Memory B cell (primary cell): ENCODE results near the gene NEK8.
"Not testable (repeated sequence)": the region's sequence is repeated elsewhere in the genome, so short reads cannot be mapped to it uniquely, and the experiment has no call there.

Source experiments
- ATAC-seq: fragments of 150-1000 bp; cut with Tn5 transposase; 2 replicates; pipeline ENCODE4 v1.10.0; 2021; ENCODE audit warnings: low read depth, mild to moderate bottlenecking, moderate library complexity
- DNase-seq, 2 donors: peaks; one replicate each; pipeline ENCODE4 v3.0.0; 2022; ENCODE audit warnings: low spot score in 2 of 2
- H3K27ac Mint-ChIP-seq: one replicate; pipeline ENCODE4 v1.8.0; 2022; ENCODE audit warnings: mild to moderate bottlenecking, moderate library complexity, mixed read lengths
- H3K27me3 Mint-ChIP-seq: one replicate; pipeline ENCODE4 v1.8.0; 2022; ENCODE audit warnings: mixed read lengths
- H3K36me3 Mint-ChIP-seq: one replicate; pipeline ENCODE4 v1.8.0; 2022; ENCODE audit warnings: mild to moderate bottlenecking, mixed read lengths
- H3K4me1 Mint-ChIP-seq: one replicate; pipeline ENCODE4 v1.8.0; 2022; ENCODE audit warnings: mixed read lengths
- H3K4me3 Mint-ChIP-seq: one replicate; pipeline ENCODE4 v1.8.0; 2022; ENCODE audit warnings: mild to moderate bottlenecking, moderate library complexity, mixed read lengths
- H3K9me3 Mint-ChIP-seq: one replicate; pipeline ENCODE4 v1.8.0; 2022; ENCODE audit warnings: mixed read lengths

The NEK8 gene

DNA sequence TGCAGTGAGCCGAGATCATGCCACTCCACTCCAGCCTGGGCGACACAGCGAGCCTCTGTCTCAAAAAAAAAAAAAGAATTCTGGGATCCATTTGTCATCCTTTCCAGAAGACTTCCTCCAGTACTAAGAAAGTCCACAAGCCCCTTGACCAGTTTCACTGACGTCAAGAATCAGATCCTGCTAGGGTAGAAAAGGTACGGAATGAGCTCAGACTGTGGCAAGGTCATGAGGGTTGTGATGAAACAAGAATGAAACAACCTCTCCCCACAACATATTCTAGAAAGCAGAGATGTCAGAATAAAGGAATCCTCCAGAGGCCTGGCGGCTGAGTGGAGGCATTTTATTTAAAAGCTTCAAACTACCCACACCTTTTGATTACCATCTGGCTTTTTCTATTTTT is 45.1 kb downstream of the NEK8 start:
- DNase-seq (no peak), ATAC-seq (no peak)
- peaks cover 2% of the 10 kb centered on the region for H3K36me3 Mint-ChIP-seq
- peaks cover 12% of the 10 kb centered on the region for H3K4me1 Mint-ChIP-seq
- H3K27ac Mint-ChIP-seq: no peak overlapping the region
- H3K27me3 Mint-ChIP-seq: no peaks in the 10 kb centered on the region
- H3K4me3 Mint-ChIP-seq: no peak overlapping the region
- H3K9me3 Mint-ChIP-seq: no peaks in the 10 kb centered on the region

DNA sequence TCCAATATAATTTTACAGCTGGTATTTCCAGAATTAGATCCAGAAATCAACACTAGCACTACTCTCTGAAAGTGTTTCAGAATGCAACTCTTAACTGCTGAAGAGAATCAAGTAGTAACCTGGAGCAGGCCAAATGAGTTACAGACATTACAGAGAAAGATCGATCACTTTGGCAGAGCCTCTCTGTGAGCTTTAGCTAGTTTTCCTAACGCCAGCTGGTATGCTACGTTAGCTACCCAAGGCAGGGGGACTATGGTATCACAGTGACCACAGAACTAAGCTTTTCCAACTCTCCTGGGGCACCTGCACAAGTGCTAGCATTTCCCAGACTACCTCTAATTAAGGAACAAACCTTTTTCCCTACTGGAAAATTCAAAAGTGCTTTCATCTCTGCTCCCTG is 45.6 kb downstream of the NEK8 start:
- Mint-ChIP-seq H3K4me1 (peaks cover 15% of the 10 kb centered on the region), H3K27ac (no peak overlapping the region), H3K4me3 (no peak overlapping the region), H3K36me3 (peaks cover 5% of the 10 kb centered on the region), H3K9me3 (no peaks in the 10 kb centered on the region), H3K27me3 (no peaks in the 10 kb centered on the region)
- DNase-seq (no peak), ATAC-seq (no peak)

DNA sequence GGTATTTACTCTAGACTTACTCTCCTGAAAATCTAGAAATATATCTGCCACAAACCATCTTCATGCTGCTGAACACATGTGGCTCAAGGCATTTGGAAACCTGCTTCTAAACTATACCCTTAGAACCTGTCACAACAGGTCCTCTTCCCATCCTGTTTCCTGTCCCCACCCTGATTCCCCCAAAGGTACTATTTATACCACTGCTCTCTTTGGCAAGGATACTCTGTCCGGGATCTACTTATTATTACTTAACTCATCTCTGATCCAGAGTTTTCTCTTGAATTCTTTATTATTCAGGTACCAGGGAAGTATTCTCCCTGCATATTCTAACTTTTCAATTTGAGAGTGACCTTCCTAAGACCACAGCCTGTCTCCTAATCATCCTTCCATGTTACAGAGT is 48.6 kb downstream of the NEK8 start:
- H3K9me3 Mint-ChIP-seq: no peaks in the 10 kb centered on the region

DNA sequence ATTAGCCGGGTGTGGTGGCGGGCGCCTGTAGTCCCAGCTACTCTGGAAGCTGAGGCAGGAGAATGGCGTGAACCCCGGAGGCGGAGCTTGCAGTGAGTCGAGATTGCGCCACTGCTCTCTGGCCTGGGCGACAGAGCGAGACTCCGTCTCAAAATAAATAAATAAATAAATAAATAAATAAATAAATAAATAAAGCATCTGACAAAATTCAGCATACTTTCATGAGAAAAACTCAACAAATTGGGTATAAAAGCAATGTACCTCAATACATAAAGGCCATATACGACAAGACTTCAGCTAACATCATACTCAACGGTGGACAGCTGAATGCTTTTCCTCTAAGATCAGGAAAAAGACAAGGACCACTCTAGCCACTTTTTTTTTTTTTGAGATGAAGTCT is 51.0 kb downstream of the NEK8 start:
- DNase-seq, H3K9me3 Mint-ChIP-seq, H3K27me3 Mint-ChIP-seq, H3K36me3 Mint-ChIP-seq, H3K27ac Mint-ChIP-seq, ATAC-seq, H3K4me3 Mint-ChIP-seq: not testable (repeated sequence)
- peaks cover 24% of the 10 kb centered on the region for H3K4me1 Mint-ChIP-seq

More for the DNA sequence above, 48.6 kb downstream of the NEK8 start:
- Mint-ChIP-seq H3K27me3 (no peaks in the 10 kb centered on the region), H3K27ac (peak overlapping the region; percentile 61), H3K4me1 (peaks cover 24% of the 10 kb centered on the region), H3K36me3 (peaks cover 7% of the 10 kb centered on the region), H3K4me3 (no peak overlapping the region)
- ATAC-seq: no peak
- DNase-seq: no peak

DNA sequence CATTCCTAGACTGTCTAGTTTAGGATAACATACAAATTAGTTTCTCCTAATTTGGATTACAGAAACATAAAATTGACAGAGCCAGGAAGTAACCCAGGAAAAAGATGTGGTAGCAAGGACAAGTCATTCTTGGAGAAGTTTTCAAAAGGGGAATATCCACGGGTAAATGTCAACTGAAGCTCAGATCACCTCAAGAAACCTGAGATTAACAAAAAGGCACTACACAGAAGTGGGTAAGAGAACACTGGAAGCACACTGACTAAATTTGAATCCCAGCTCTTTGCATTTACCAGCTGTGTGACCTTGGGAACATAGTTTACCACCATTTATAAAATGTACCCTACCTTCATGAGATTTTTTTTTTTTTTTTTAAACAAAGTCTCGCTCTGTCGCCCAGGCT is 54.6 kb downstream of the NEK8 start:
- ATAC-seq (no peak), DNase-seq (no peak)
- H3K9me3 Mint-ChIP-seq: no peaks in the 10 kb centered on the region
- no peaks in the 10 kb centered on the region for H3K27me3 Mint-ChIP-seq
- peaks cover 18% of the 10 kb centered on the region for H3K4me1 Mint-ChIP-seq
- no peak overlapping the region for H3K4me3 Mint-ChIP-seq
- H3K27ac Mint-ChIP-seq: peak overlapping the region; percentile 35
- peaks cover 7% of the 10 kb centered on the region for H3K36me3 Mint-ChIP-seq

DNA sequence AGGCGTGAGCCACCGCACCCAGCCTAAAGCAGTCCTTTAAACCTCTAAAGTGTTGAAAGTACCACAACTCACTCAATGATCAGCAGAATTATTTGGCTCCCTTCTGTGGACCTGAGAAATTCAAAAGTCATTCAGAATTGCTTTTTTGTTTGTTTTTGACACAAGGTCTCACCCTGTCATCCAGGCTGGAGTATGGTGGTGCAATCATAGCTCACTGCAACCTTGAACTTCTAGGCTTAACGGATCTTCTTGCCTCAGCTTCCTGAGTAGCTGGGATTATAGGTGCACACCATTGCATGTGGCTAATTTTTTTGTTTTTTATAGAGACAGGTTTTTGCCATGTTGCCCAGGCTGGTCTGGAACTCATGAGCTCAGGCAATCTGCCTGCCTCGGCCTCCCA is 59.5 kb downstream of the NEK8 start:
- H3K4me1 Mint-ChIP-seq: peaks cover 5% of the 10 kb centered on the region
- peak overlapping the region; percentile 14 for H3K27ac Mint-ChIP-seq
- no peak overlapping the region for H3K4me3 Mint-ChIP-seq
- H3K27me3 Mint-ChIP-seq: no peaks in the 10 kb centered on the region
- no peak for DNase-seq
- no peaks in the 10 kb centered on the region for H3K9me3 Mint-ChIP-seq
- H3K36me3 Mint-ChIP-seq: peaks cover 2% of the 10 kb centered on the region
- ATAC-seq: no peak
